Small intestine (tissue), 7 donors: ENCODE results near the gene EMC7. TPM values are rescaled to one million over a fixed set of nuclear protein-coding genes. Genes with fewer than 3 reads are reported as not detected.
A peak's percentile ranks its signal among the peaks of the same experiment; 100 is the strongest.

Source experiments
- DNase-seq, 2 donors: peaks; one replicate each; pipeline versions ENCODE4 v3.0.0 to v3.0.0-alpha.2; 2013
- FAIRE-seq: peaks from 2 replicates; lab custom pipeline; 2012; peaks lifted over from hg19 to GRCh38; lab: Jason Lieb, UNC
- H3K27ac ChIP-seq, 3 donors: one replicate each; pipeline ENCODE4 v1.5.1; 2013; ENCODE audit warnings: low read length in 2 of 3, mild to moderate bottlenecking in 2 of 3, control low read depth in 1 of 3, inconsistent platforms in 1 of 3, low read depth in 1 of 3, moderate library complexity in 1 of 3
- H3K27me3 ChIP-seq, 3 donors: one replicate each; pipeline ENCODE4 v1.6.1; 2013; ENCODE audit warnings: low read length in 3 of 3, inconsistent platforms in 1 of 3; ENCODE audit not compliant: control insufficient read depth in 3 of 3, insufficient read depth in 3 of 3
- H3K36me3 ChIP-seq, 3 donors: one replicate each; pipeline ENCODE4 v1.6.1; 2013; ENCODE audit warnings: low read length in 3 of 3, inconsistent platforms in 1 of 3, low read depth in 1 of 3, mild to moderate bottlenecking in 1 of 3, moderate library complexity in 1 of 3; ENCODE audit not compliant: control insufficient read depth in 3 of 3, insufficient read depth in 2 of 3
- H3K4me1 ChIP-seq, 3 donors: one replicate each; pipeline ENCODE4 v1.6.1; 2013; ENCODE audit warnings: low read length in 2 of 3, inconsistent platforms in 1 of 3, low read depth in 1 of 3, mild to moderate bottlenecking in 1 of 3, moderate library complexity in 1 of 3; ENCODE audit not compliant: control insufficient read depth in 3 of 3, insufficient read depth in 2 of 3
- H3K4me3 ChIP-seq, 3 donors: one replicate each; pipeline ENCODE4 v1.5.1; 2013; ENCODE audit warnings: low read length in 3 of 3, control low read depth in 1 of 3, inconsistent platforms in 1 of 3, low read depth in 1 of 3, mild to moderate bottlenecking in 1 of 3, moderate library complexity in 1 of 3
- H3K9me3 ChIP-seq, 2 donors: one replicate each; pipeline ENCODE4 v1.6.1; 2013; ENCODE audit warnings: low read depth in 1 of 2, low read length in 1 of 2; ENCODE audit not compliant: control insufficient read depth in 2 of 2, insufficient read depth in 1 of 2
- WGBS, 3 donors: extraction: QIAGEN DNeasy Blood & Tissue Kit; methylation state at CpG; one replicate each; pipeline ENCODE4 v1.1.7; 2013; 5-methylcytosine and 5-hydroxymethylcytosine counted together
- polyA plus RNA-seq, 4 donors: library from polyadenylated mRNA; stranded (reverse) in 3 of 4; unstranded in 1 of 4; fragments of 200-250 nt in 3 of 4; fragments of 120-200 nt in 1 of 4; gene quantifications; one replicate each; pipeline versions ENCODE4 v1.2.1 to v1.2.3, GENCODE V29; 2013
- donor health status: healthy with polysubstance abuse.
- donor health status: control.
- donor health status: control.
- donor health status: Bipolar disorder and iron deficiency.
- donor health status: healthy.

Gene EMC7
- polyA plus RNA-seq, 4 donors: 38.7 to 86.1 (median 46.6) TPM

- no peaks in the 10 kb centered on the region for H3K4me1 ChIP-seq
- FAIRE-seq: no peak
- peak in 1 of 2 donors; percentile 34 for DNase-seq
- 78 to 85% (median 80%) methylated on average over 3 of the region's 3 CpGs for WGBS, 3 donors
- no peak overlapping the region for H3K4me3 ChIP-seq
- peaks cover 0 to 3% of the 10 kb centered on the region in 2 donors for H3K9me3 ChIP-seq
- peaks cover 0 to 4% (median 0%) of the 10 kb centered on the region in 3 donors for H3K36me3 ChIP-seq
- H3K27ac ChIP-seq: no peak overlapping the region
- no peaks in the 10 kb centered on the region for H3K27me3 ChIP-seq
Observed at GRCh38 chr15:34078900-34079299, 22.8 kb downstream of the EMC7 start.

- no peaks in the 10 kb centered on the region for H3K4me1 ChIP-seq
- no peak overlapping the region for H3K4me3 ChIP-seq
- FAIRE-seq (no peak), DNase-seq (no peak)
- H3K36me3 ChIP-seq: peaks cover 0 to 1% (median 0%) of the 10 kb centered on the region in 3 donors
- H3K9me3 ChIP-seq: peaks cover 0 to 3% of the 10 kb centered on the region in 2 donors
- WGBS, 3 donors: 90 to 94% (median 91%) methylated on average over 4 of the region's 4 CpGs
- H3K27me3 ChIP-seq: no peaks in the 10 kb centered on the region
- no peak overlapping the region for H3K27ac ChIP-seq
Observed at GRCh38 chr15:34076785-34077184, 24.9 kb downstream of the EMC7 start.

GRCh38 chr15:34070003-34070402 is 31.7 kb downstream of the EMC7 start:
- Histone ChIP-seq H3K9me3 (no peaks in the 10 kb centered on the region), H3K27ac (no peak overlapping the region), H3K4me1 (no peaks in the 10 kb centered on the region), H3K4me3 (no peak overlapping the region), H3K27me3 (no peaks in the 10 kb centered on the region), H3K36me3 (peaks cover 0 to 1% (median 0%) of the 10 kb centered on the region in 3 donors)
- DNase-seq (no peak), FAIRE-seq (no peak)
- 81 to 83% (median 81%) methylated on average over 6 of the region's 6 CpGs for WGBS, 3 donors

GRCh38 chr15:34065941-34066340 is 35.7 kb downstream of the EMC7 start:
- H3K27ac ChIP-seq: no peak overlapping the region
- H3K4me1 ChIP-seq: no peaks in the 10 kb centered on the region
- H3K4me3 ChIP-seq: no peak overlapping the region
- H3K36me3 ChIP-seq: no peaks in the 10 kb centered on the region
- WGBS, 3 donors: 76 to 85% (median 80%) methylated on average over 8 of the region's 8 CpGs
- no peak for FAIRE-seq
- H3K27me3 ChIP-seq: no peaks in the 10 kb centered on the region
- no peak for DNase-seq
- no peaks in the 10 kb centered on the region for H3K9me3 ChIP-seq

- FAIRE-seq: no peak
- 84 to 97% (median 87%) methylated on average over 3 of the region's 3 CpGs for WGBS, 3 donors
- H3K36me3 ChIP-seq: no peaks in the 10 kb centered on the region
- H3K27ac ChIP-seq: no peak overlapping the region
- H3K9me3 ChIP-seq: no peaks in the 10 kb centered on the region
- H3K4me3 ChIP-seq: no peak overlapping the region
- DNase-seq: no peak
- no peaks in the 10 kb centered on the region for H3K27me3 ChIP-seq
- no peaks in the 10 kb centered on the region for H3K4me1 ChIP-seq
Observed at GRCh38 chr15:34065261-34065660, 36.4 kb downstream of the EMC7 start.

GRCh38 chr15:34064438-34064837 is 37.2 kb downstream of the EMC7 start:
- no peak for FAIRE-seq
- Histone ChIP-seq H3K4me3 (no peak overlapping the region), H3K9me3 (no peaks in the 10 kb centered on the region), H3K27ac (no peak overlapping the region), H3K4me1 (no peaks in the 10 kb centered on the region), H3K36me3 (no peaks in the 10 kb centered on the region), H3K27me3 (no peaks in the 10 kb centered on the region)
- 0% methylated on average over 1 of the region's 1 CpG for WGBS, 3 donors
- no peak for DNase-seq

- H3K27ac ChIP-seq: no peak overlapping the region
- DNase-seq (no peak), FAIRE-seq (no peak)
- H3K4me3 ChIP-seq: no peak overlapping the region
- no peaks in the 10 kb centered on the region for H3K9me3 ChIP-seq
- H3K27me3 ChIP-seq: no peaks in the 10 kb centered on the region
- no peaks in the 10 kb centered on the region for H3K36me3 ChIP-seq
- 59 to 68% (median 66%) methylated on average over 3 of the region's 3 CpGs for WGBS, 3 donors
- no peaks in the 10 kb centered on the region for H3K4me1 ChIP-seq
Observed at GRCh38 chr15:34059946-34060345, 41.7 kb downstream of the EMC7 start.

- H3K4me1 ChIP-seq: no peaks in the 10 kb centered on the region
- no peaks in the 10 kb centered on the region for H3K27me3 ChIP-seq
- H3K27ac ChIP-seq: no peak overlapping the region
- DNase-seq (no peak), FAIRE-seq (no peak)
- no peak overlapping the region for H3K4me3 ChIP-seq
- H3K9me3 ChIP-seq: no peaks in the 10 kb centered on the region
- H3K36me3 ChIP-seq: no peaks in the 10 kb centered on the region
- 47 to 64% (median 47%) methylated on average over 2 of the region's 2 CpGs for WGBS, 3 donors
Observed at GRCh38 chr15:34059476-34059875, 42.2 kb downstream of the EMC7 start.

GRCh38 chr15:34056911-34057310 is 44.8 kb downstream of the EMC7 start:
- WGBS, 3 donors: 94 to 95% (median 94%) methylated on average over 5 of the region's 5 CpGs
- Histone ChIP-seq H3K27me3 (no peaks in the 10 kb centered on the region), H3K9me3 (no peaks in the 10 kb centered on the region), H3K36me3 (no peaks in the 10 kb centered on the region), H3K4me1 (no peaks in the 10 kb centered on the region), H3K27ac (no peak overlapping the region), H3K4me3 (no peak overlapping the region)
- no peak for FAIRE-seq
- DNase-seq: no peak
